ENCODE results near the gene BTG1.

BTG1 gene

GRCh38 chr12:92175961-92176360, 30.3 kb upstream of the BTG1 start:
- Histone ChIP-seq H3K4me3 (ENCODE audit: low read depth, low read length) (no peak overlapping the region), H3K36me3 (no peaks in the 10 kb centered on the region), H3K27me3 (no peaks in the 10 kb centered on the region), H3K9me3 (no peaks in the 10 kb centered on the region), H3K4me1 (peaks cover 3% of the 10 kb centered on the region)
- TF ChIP-seq CTCF (IDR thresholded peaks at IDR 0.05; ENCODE audit: low read depth, low read length), result no peak
- no peak for DNase-seq

DNA sequence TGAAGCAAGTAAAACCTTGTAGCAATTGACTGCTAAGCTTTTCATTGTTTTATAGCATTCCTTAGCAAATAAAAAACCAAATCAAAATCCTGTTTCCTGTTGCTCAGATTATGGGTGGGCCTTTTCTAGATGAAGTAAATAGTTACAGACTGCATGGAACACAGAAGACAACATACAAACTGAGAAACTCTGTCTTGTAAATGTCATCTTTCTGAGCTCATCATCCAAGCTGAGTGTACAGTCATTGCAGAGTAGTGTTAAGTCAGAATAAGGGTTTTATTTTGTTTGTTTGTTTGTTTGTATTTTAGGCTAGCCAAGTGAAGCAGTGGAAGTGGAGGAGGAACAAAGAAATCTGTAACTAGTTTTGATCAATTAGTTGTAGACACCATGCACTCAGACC, 24.4 kb upstream of the BTG1 start:
- TF ChIP-seq CTCF (IDR thresholded peaks at IDR 0.05; ENCODE audit: low read depth, low read length), result no peak
- Histone ChIP-seq H3K4me3 (ENCODE audit: low read depth, low read length) (no peak overlapping the region), H3K27me3 (no peaks in the 10 kb centered on the region), H3K36me3 (no peaks in the 10 kb centered on the region), H3K4me1 (peaks cover 3% of the 10 kb centered on the region), H3K9me3 (no peaks in the 10 kb centered on the region)
- DNase-seq, result no peak

- Histone ChIP-seq H3K9me3 (no peaks in the 10 kb centered on the region), H3K4me3 (ENCODE audit: low read depth, low read length) (no peak overlapping the region), H3K4me1 (peaks cover 1% of the 10 kb centered on the region), H3K36me3 (no peaks in the 10 kb centered on the region), H3K27me3 (no peaks in the 10 kb centered on the region)
- TF ChIP-seq CTCF (IDR thresholded peaks at IDR 0.05; ENCODE audit: low read depth, low read length), result no peak
- no peak for DNase-seq
Observed at GRCh38 chr12:92167075-92167474, 21.4 kb upstream of the BTG1 start.

DNA sequence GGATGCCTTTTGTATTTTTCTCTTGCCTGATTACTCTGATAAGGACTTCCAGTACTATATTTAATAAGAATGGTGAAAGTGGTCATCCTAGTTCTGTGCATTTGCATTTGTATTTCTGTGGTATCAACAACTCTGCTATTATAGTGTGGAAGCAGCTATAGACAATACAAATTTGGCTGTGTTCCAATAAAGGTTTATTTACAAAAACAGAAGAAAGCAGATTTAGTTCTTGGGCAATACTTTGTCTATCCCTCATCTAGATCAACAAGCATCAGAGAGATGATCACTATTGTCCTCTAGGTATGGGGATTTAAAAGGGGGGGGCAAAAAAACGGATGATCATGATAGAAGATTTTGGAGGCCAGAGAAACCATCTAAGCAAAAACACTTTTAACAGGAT, 19.1 kb upstream of the BTG1 start:
- Histone ChIP-seq H3K27me3 (no peaks in the 10 kb centered on the region), H3K4me3 (ENCODE audit: low read depth, low read length) (no peak overlapping the region), H3K36me3 (no peaks in the 10 kb centered on the region), H3K9me3 (no peaks in the 10 kb centered on the region), H3K4me1 (no peaks in the 10 kb centered on the region; the same call in 1 of the 2 replicates)
- no peak for DNase-seq
- no peak for TF ChIP-seq CTCF (IDR thresholded peaks at IDR 0.05; ENCODE audit: low read depth, low read length)

- H3K36me3 ChIP-seq, result no peaks in the 10 kb centered on the region
- no peaks in the 10 kb centered on the region for H3K27me3 ChIP-seq
- H3K9me3 ChIP-seq, result no peaks in the 10 kb centered on the region
- no peaks in the 10 kb centered on the region; the same call in 1 of the 2 replicates for H3K4me1 ChIP-seq
- no peak for TF ChIP-seq CTCF (IDR thresholded peaks at IDR 0.05; ENCODE audit: low read depth, low read length)
- no peak overlapping the region for H3K4me3 ChIP-seq (ENCODE audit: low read depth, low read length)
- DNase-seq, result no peak
Observed at GRCh38 chr12:92162079-92162478, 16.4 kb upstream of the BTG1 start.

DNA sequence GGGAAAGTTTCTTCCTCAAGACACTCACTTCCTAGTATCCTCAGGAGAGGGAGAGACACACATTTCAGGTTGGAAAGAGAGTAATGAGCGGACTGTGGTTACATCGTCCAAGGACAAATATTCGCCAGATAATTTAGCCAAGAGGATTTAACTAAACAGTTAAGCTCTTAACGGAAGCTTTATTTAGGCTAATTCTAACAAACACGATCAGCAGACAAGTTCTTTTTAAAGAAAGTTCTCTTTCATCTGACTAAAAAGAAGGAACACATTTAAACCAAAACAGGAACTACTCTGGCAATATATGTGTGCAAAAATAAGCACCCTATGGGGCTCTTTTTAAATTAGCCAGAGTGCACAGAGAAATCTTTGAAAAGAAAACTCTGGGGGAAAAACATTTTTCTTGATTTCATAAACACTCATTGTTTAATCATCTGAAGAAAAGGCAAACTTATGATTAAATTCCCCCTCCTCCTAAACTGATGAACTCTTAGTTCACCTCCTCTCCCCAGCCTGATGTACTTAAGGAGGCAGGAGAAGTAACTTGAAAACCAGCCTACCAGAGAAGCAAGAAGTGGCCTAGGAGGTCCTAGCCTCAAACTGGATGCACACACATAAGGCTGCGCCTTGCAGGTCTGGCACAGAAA, 13.3 kb upstream of the BTG1 start:
- no peak for TF ChIP-seq CTCF (IDR thresholded peaks at IDR 0.05; ENCODE audit: low read depth, low read length)
- no peak for DNase-seq
- H3K36me3 ChIP-seq, result no peaks in the 10 kb centered on the region

More for the DNA sequence above, 13.3 kb upstream of the BTG1 start:
- H3K9me3 ChIP-seq, result no peaks in the 10 kb centered on the region
- no peaks in the 10 kb centered on the region for H3K27me3 ChIP-seq
- no peak overlapping the region for H3K4me3 ChIP-seq (ENCODE audit: low read depth, low read length)
- H3K4me1 ChIP-seq, result no peaks in the 10 kb centered on the region

Measured in BE2C (cell line).